ENCODE results near the gene NRL.

DNA sequence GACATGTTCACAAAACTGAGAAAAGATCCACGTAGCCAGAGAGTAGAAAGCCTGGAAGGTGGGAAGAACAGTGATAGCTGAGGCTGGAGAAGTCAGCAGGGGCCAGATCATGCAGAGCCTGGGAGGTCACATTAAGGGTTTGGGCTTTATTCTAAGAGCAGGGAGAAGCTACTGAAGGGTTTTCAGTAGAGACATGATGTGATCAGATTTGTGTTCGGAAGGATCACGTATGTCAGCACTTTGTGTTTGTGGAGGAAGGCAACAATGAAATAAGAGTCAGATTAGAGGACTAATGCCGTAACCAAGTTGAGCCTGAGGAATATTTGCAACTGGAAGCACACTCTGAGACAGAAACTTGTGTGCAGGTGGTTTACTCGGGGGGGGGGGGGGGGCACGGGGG, 24.9 kb downstream of the NRL start:
- TF ChIP-seq CBX2 (IDR thresholded peaks at IDR 0.05; ENCODE audit: insufficient read depth, low read length, poor library complexity, severe bottlenecking) = no peak
- no peak for TF ChIP-seq NR2C2 (CRISPR knock-in tag; IDR thresholded peaks at IDR 0.05)
- no peak for TF ChIP-seq NR2C2 (tag; IDR thresholded peaks at IDR 0.05)
- TF ChIP-seq CEBPG (CRISPR knock-in tag; IDR thresholded peaks at IDR 0.05) = no peak
- TF ChIP-seq CEBPG (tag; conservative IDR thresholded peaks at IDR 0.05 in 1 of 2, IDR thresholded peaks at IDR 0.05 in 1 of 2) = no peak
- no peak for TF ChIP-seq ZNF766 (CRISPR knock-in tag; conservative IDR thresholded peaks at IDR 0.05)
- no peak for TF ChIP-seq MLLT1 (IDR thresholded peaks at IDR 0.05)
- no peak for TF ChIP-seq ZNF24 (IDR thresholded peaks at IDR 0.05)
- TF ChIP-seq KAT7 (CRISPR knock-in tag; IDR thresholded peaks at IDR 0.05; ENCODE audit: borderline replicate concordance) = no peak
- no peak for TF ChIP-seq VEZF1 (CRISPR knock-in tag; IDR thresholded peaks at IDR 0.05)
- no peak for TF ChIP-seq HOXB6 (CRISPR knock-in tag; IDR thresholded peaks at IDR 0.05; ENCODE audit: borderline replicate concordance)
- TF ChIP-seq MYC (IDR thresholded peaks at IDR 0.05; ENCODE audit: low read depth, low read length) = no peak
- TF ChIP-seq MYC (CRISPR knock-in tag; IDR thresholded peaks at IDR 0.05; ENCODE audit: borderline replicate concordance, low read depth) = no peak
- TF ChIP-seq, protein P1, sequence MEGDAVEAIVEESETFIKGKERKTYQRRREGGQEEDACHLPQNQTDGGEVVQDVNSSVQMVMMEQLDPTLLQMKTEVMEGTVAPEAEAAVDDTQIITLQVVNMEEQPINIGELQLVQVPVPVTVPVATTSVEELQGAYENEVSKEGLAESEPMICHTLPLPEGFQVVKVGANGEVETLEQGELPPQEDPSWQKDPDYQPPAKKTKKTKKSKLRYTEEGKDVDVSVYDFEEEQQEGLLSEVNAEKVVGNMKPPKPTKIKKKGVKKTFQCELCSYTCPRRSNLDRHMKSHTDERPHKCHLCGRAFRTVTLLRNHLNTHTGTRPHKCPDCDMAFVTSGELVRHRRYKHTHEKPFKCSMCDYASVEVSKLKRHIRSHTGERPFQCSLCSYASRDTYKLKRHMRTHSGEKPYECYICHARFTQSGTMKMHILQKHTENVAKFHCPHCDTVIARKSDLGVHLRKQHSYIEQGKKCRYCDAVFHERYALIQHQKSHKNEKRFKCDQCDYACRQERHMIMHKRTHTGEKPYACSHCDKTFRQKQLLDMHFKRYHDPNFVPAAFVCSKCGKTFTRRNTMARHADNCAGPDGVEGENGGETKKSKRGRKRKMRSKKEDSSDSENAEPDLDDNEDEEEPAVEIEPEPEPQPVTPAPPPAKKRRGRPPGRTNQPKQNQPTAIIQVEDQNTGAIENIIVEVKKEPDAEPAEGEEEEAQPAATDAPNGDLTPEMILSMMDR (IDR thresholded peaks at IDR 0.05 in 2 of 3, conservative IDR thresholded peaks at IDR 0.05 in 1 of 3; ENCODE audit: insufficient read depth in 2 of 3, low read depth in 1 of 3, low read length in 3 of 3) = no peak
- no peak for TF ChIP-seq ZNF212 (CRISPR knock-in tag; IDR thresholded peaks at IDR 0.05)
- no peak for TF ChIP-seq BHLHE40 (IDR thresholded peaks at IDR 0.05; ENCODE audit: low read length)
